AG09309 (cell line): ENCODE measurements around the gene ADH1B.
"Not testable (repeated sequence)": the region's sequence is repeated elsewhere in the genome, so short reads cannot be mapped to it uniquely, and the experiment has no call there.

ENCODE experiments used
- DNase-seq: peaks from one replicate; pipeline ENCODE4 v3.0.0-alpha.2; 2010; ENCODE audit warnings: low read depth
- H3K4me3 ChIP-seq: 2 replicates; pipeline ENCODE4 v1.5.1; 2011; ENCODE audit warnings: mild to moderate bottlenecking, low read depth, low read length, moderate library complexity; ENCODE audit not compliant: control insufficient read depth
- TF ChIP-seq, protein P1 (sequence below): IDR thresholded peaks from 2 replicates; pipeline ENCODE4 v1.5.1; 2011; ENCODE audit warnings: mild to moderate bottlenecking, low read depth, low read length, inconsistent platforms; ENCODE audit not compliant: insufficient read depth, control insufficient read depth; ENCODE audit errors: missing control alignments

ADH1B gene

GRCh38 chr4:99321241-99322191 lies at the start of gene ADH1B:
TSS of gene ADH1B (minus strand) at chr4:99321401. CDS start at chr4:99321331, 70 bp downstream.
- DNase-seq = no peak
- TF ChIP-seq, protein P1, sequence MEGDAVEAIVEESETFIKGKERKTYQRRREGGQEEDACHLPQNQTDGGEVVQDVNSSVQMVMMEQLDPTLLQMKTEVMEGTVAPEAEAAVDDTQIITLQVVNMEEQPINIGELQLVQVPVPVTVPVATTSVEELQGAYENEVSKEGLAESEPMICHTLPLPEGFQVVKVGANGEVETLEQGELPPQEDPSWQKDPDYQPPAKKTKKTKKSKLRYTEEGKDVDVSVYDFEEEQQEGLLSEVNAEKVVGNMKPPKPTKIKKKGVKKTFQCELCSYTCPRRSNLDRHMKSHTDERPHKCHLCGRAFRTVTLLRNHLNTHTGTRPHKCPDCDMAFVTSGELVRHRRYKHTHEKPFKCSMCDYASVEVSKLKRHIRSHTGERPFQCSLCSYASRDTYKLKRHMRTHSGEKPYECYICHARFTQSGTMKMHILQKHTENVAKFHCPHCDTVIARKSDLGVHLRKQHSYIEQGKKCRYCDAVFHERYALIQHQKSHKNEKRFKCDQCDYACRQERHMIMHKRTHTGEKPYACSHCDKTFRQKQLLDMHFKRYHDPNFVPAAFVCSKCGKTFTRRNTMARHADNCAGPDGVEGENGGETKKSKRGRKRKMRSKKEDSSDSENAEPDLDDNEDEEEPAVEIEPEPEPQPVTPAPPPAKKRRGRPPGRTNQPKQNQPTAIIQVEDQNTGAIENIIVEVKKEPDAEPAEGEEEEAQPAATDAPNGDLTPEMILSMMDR = no peak
- H3K4me3 ChIP-seq = no peak within 1 kb of the TSS

DNA sequence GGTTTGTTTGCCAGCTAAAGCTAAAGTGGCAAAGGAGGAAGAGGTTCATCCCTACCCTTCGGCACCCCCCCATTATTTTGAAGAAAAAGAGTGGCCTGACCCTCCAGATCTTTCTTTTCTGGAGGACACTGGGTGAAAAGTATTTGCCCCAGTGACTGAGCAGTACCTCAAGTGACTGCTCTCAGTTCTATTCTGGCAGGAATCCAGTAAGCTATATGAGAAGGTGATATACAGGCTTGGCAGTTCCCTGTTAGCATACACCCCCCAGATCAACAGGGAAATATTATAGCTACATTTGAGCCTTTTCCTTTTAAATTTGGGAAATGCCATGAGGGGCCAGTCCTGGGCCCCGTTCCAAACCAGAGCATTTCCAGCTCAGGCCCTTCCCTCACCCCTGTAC lies 46.6 kb upstream of the ADH1B start:
- H3K4me3 ChIP-seq, DNase-seq: not testable (repeated sequence)

DNA sequence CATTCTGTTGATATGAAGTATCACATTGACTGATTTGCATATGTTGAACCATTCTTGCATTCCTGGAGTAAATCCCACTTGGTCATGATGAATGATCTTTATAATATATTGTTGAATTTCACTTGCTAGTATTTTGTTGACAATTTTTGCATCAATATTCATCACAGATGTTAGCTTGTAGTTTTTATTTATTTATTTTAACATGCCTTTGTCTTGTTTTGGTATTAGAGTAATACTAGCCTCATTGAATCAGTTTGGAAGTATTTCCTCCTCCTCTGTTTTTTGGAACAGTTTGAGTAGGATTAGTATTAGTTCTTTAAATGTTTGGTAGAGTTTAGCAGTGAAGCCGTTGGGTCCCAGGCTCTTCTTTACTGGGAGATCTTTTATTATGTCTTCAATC lies 45.3 kb upstream of the ADH1B start:
- TF ChIP-seq, protein P1 = no peak
- DNase-seq = no peak
- H3K4me3 ChIP-seq = no peak overlapping the region

- TF ChIP-seq, protein P1 = no peak
- no peak for DNase-seq
- H3K4me3 ChIP-seq = no peak overlapping the region
Observed at GRCh38 chr4:99362768-99363167, 41.6 kb upstream of the ADH1B start.

GRCh38 chr4:99361899-99362275 lies 40.7 kb upstream of the ADH1B start:
- TF ChIP-seq, protein P1 = no peak
- no peak for DNase-seq
- H3K4me3 ChIP-seq = no peak overlapping the region

GRCh38 chr4:99361268-99361898 lies 40.2 kb upstream of the ADH1B start:
- no peak overlapping the region for H3K4me3 ChIP-seq
- TF ChIP-seq, protein P1 = no peak
- no peak for DNase-seq

- TF ChIP-seq, protein P1 = no peak
Observed at GRCh38 chr4:99359480-99360204, 38.4 kb upstream of the ADH1B start.

More at GRCh38 chr4:99359480-99360204, 38.4 kb upstream of the ADH1B start:
- DNase-seq = no peak
- no peak overlapping the region for H3K4me3 ChIP-seq
